ENCODE measurements around the gene CEPT1.

CEPT1 gene

DNA sequence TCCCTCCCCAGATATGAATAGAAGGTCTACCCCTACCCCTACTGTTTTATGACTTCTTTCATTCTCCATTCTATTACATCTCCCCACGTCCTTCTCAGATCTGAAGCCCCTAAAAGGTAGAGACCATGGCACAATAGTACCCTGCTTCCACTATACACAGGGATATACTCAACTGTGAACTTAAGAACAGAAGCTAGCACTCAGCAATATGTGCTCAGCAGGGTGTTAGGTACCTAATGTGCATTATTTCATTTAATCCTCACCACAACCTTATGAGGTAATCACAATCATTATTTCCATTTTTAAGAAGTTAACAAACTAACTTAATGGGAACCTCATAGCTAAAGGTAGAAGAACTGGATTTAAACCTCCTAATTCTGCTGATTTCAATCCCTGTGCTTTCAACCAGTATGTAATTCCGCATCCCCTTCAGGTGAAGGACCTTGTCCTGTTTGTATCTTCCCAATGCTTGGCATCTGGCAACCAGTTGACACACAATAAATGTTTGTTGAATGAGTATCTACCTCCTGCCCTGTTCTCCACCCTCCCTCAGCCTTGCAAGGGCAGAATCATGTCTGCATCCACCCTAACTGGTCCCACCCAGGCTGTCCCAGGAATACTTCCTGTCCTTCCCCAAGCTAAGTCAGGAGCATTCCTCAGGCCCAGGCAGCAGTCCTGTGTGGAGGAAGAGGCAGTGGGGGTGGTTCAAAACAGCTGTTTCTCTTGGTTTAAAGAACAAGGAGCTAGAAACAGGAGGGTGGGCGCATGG is 53.9 kb downstream of the CEPT1 start:
- no peaks in the 10 kb centered on the region for H3K27me3 ChIP-seq (replicated peaks; ENCODE audit: control insufficient read depth, insufficient read depth, low read length)
- TF ChIP-seq, protein P1, sequence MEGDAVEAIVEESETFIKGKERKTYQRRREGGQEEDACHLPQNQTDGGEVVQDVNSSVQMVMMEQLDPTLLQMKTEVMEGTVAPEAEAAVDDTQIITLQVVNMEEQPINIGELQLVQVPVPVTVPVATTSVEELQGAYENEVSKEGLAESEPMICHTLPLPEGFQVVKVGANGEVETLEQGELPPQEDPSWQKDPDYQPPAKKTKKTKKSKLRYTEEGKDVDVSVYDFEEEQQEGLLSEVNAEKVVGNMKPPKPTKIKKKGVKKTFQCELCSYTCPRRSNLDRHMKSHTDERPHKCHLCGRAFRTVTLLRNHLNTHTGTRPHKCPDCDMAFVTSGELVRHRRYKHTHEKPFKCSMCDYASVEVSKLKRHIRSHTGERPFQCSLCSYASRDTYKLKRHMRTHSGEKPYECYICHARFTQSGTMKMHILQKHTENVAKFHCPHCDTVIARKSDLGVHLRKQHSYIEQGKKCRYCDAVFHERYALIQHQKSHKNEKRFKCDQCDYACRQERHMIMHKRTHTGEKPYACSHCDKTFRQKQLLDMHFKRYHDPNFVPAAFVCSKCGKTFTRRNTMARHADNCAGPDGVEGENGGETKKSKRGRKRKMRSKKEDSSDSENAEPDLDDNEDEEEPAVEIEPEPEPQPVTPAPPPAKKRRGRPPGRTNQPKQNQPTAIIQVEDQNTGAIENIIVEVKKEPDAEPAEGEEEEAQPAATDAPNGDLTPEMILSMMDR (IDR thresholded peaks at IDR 0.05; ENCODE audit: insufficient read depth, low read length, poor library complexity, severe bottlenecking) = no peak
- peaks cover 38% of the 10 kb centered on the region for H3K36me3 ChIP-seq (ENCODE audit: control insufficient read depth, insufficient read depth, low read length)
- H3K4me3 ChIP-seq (replicated peaks; ENCODE audit: low read depth, low read length) = no peak overlapping the region
- no peak for DNase-seq (ENCODE audit: extremely low read depth, insufficient read length)

DNA sequence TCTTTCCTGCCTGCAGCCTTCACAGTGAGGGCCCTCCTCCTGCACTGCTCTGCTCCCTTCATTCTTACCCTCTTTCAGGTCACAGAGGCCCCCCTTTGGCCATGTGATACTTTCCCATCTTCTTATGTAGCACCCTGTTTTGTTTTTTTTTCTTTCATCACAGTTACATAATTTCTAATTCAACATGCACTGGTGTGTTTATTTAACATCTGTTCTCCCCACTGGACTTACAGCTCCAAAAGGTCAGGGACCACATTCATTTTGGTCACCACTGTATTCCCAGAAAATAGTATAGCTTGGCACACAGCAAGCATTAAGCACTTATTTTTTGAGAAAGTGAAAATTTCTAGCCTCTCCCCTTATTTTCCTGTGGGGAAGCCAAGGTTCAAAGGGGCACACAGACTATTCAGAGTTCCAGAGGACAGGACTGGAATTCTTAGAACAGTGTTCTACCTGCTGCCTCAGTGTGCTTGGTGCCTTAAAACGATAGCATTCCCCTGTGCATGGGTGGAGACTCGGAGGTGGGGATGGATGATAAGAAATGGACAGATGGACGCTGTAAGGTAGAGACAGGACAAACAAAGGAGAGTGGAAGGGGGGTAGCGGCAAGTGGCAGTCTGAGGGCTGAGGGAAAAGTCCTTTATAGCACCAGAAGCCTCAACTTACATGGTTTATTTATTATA is 55.1 kb downstream of the CEPT1 start:
- DNase-seq (ENCODE audit: extremely low read depth, insufficient read length) = no peak
- Histone ChIP-seq H3K36me3 (ENCODE audit: control insufficient read depth, insufficient read depth, low read length) (peaks cover 38% of the 10 kb centered on the region), H3K4me3 (replicated peaks; ENCODE audit: low read depth, low read length) (no peak overlapping the region), H3K27me3 (replicated peaks; ENCODE audit: control insufficient read depth, insufficient read depth, low read length) (no peaks in the 10 kb centered on the region)
- TF ChIP-seq, protein P1 (IDR thresholded peaks at IDR 0.05; ENCODE audit: insufficient read depth, low read length, poor library complexity, severe bottlenecking) = no peak

DNA sequence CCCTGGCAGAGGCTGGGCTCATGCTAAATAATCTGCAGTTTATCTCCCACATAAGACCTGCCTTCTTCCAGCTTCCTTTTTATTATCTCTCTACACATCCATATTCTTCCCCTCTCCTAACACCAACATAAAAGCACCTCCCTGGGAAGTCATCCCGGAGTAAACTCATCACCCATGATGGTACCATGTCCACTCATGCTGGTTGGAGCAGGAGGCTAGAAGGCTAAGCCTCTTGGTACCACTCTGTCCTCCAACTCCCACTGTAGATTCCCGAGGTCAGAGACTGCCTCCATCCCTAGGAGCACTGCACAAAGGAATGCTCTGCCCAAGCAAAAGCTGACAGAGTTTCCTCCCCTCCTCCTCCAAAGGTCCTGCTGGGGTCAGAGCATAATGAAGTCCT is 56.2 kb downstream of the CEPT1 start:
- DNase-seq (ENCODE audit: extremely low read depth, insufficient read length) = no peak
- Histone ChIP-seq H3K36me3 (ENCODE audit: control insufficient read depth, insufficient read depth, low read length) (peaks cover 37% of the 10 kb centered on the region), H3K4me3 (replicated peaks; ENCODE audit: low read depth, low read length) (peak overlapping the region; percentile 63), H3K27me3 (replicated peaks; ENCODE audit: control insufficient read depth, insufficient read depth, low read length) (no peaks in the 10 kb centered on the region)
- TF ChIP-seq, protein P1 (IDR thresholded peaks at IDR 0.05; ENCODE audit: insufficient read depth, low read length, poor library complexity, severe bottlenecking) = no peak

DNA sequence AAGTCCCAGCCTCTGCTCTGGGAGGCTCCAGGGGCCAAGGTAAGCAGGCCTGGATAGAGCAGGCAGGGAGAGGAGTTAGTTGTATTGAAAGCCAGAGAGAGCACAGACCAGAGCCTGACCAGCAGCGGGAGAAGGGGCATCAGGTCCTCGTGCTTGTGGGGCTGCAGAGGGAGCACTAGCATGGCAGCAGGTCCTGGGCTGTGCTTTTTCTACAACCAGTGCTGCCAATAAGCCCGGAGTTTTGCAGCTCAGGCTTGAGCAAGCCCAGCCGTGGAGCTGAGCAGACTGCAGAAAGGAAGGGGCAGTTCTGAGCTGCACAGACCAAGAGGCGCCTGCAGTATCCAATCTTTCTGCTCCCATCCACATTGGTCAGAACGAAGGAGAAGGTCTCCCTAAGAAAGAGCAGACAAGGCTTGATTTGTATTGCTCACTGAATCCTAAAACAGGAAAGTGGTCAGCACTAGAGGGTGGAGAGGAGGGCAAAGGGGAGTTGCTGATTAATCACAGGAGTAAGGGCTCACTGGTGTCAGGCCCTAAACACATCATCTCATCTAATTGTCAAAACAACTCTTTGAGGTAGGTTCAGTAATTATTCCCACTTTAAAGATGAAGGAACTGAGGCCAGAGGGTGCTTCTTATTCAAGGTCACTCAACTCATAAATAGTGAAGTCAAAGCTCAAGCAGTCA is 57.7 kb downstream of the CEPT1 start:
- TF ChIP-seq, protein P1 (IDR thresholded peaks at IDR 0.05; ENCODE audit: insufficient read depth, low read length, poor library complexity, severe bottlenecking) = peak; percentile 78
- peaks cover 30% of the 10 kb centered on the region for H3K36me3 ChIP-seq (ENCODE audit: control insufficient read depth, insufficient read depth, low read length)
- peak overlapping the region; percentile 63 for H3K4me3 ChIP-seq (replicated peaks; ENCODE audit: low read depth, low read length)
- H3K27me3 ChIP-seq (replicated peaks; ENCODE audit: control insufficient read depth, insufficient read depth, low read length) = no peaks in the 10 kb centered on the region
- DNase-seq (ENCODE audit: extremely low read depth, insufficient read length) = peak; percentile 59

DNA sequence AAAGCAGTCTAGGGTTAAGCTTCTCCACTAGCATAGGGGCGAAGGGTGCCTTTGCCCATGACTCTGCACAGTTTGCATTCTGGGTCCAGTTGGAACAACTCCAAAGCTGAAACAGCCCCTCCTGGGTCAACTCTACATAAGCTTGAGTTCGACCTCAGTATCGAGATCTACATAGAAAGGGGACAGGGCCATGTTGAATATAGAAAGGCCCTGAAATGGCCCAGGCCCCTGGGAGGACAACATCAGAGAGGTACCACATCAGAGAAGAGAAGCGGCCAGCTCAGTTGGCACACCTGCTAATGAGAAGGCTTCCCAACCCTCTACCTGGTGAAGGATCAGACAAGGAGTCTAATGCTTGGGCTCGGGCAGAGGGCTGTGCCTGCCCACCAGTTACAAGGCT is 58.8 kb downstream of the CEPT1 start:
- H3K27me3 ChIP-seq (replicated peaks; ENCODE audit: control insufficient read depth, insufficient read depth, low read length) = no peaks in the 10 kb centered on the region
- DNase-seq (ENCODE audit: extremely low read depth, insufficient read length) = no peak
- H3K4me3 ChIP-seq (replicated peaks; ENCODE audit: low read depth, low read length) = peak overlapping the region; percentile 63
- TF ChIP-seq, protein P1 (IDR thresholded peaks at IDR 0.05; ENCODE audit: insufficient read depth, low read length, poor library complexity, severe bottlenecking) = no peak
- peaks cover 30% of the 10 kb centered on the region for H3K36me3 ChIP-seq (ENCODE audit: control insufficient read depth, insufficient read depth, low read length)

All from GM06990 (cell line).